Jurkat, Clone E6-1 (cell line): Measurements from ENCODE around the gene FLNB.

ENCODE experiments used
- DNase-seq: peaks from one replicate; pipeline ENCODE4 v3.0.0-alpha.2; 2011; ENCODE audit warnings: low read depth, low spot score
- H3K4me3 ChIP-seq: 2 replicates; pipeline ENCODE4 v1.5.1; 2011; ENCODE audit warnings: mild to moderate bottlenecking, low read length, control low read depth, moderate library complexity

The FLNB gene

DNA sequence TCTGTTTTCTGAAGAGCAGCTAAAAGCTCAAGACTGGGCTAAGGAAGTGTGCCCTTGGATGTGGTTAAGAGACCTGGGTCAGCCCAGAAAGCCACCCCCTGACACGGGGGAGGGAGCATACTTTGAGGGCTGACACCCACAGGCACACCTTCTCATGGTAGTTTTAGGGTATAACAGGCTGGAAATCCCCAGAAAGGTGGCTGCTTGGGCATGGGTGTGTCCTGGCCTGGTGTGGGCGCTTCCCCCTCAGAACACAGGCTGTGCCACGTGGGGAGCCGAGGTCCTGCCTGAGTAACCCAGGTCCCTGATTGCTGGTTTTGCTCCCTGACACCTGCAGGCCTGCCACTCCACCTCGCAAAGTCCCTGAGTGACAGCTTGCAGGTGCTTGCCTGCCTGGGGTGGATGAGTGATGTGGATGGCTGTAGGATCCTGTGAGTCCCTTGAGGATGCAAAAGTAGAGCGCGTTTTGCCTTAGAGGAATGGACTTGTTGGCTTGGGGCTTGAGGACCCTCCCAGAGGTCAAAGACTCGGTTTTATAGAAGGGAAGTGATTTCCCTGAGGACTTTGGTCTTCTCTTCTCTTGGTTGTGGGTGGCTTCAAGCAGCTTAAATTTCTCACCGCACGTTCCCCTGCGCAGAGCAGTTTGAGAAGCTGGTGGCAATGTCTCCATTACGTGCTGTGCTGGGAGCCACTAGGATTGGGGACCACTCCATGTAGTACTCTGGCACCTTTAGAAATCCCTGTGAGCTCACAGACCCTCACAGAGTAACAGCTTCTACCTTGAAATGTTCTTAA is 108.1 kb downstream of the FLNB start:
- no peak overlapping the region for H3K4me3 ChIP-seq
- peak; percentile 81 for DNase-seq

DNA sequence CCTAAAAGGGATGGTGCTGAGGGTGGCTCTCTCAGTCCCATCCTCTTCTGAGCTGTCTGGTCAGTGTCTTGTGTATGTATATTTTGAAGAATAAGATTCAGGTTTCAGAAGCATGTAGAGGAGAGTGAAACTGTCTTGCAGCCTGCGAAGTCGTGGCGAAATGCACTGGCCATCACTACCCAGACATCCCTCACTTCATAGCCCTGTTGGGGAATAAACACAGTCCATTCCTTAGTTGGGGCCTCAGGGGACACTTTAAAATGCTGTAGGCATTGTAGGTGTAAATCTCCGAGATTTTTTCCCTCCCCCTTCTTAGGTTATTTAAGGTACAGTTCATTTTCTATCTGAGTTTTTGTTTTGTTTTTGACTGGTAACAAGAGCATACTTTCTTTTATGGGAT is 108.8 kb downstream of the FLNB start:
- H3K4me3 ChIP-seq, result no peak overlapping the region

DNA sequence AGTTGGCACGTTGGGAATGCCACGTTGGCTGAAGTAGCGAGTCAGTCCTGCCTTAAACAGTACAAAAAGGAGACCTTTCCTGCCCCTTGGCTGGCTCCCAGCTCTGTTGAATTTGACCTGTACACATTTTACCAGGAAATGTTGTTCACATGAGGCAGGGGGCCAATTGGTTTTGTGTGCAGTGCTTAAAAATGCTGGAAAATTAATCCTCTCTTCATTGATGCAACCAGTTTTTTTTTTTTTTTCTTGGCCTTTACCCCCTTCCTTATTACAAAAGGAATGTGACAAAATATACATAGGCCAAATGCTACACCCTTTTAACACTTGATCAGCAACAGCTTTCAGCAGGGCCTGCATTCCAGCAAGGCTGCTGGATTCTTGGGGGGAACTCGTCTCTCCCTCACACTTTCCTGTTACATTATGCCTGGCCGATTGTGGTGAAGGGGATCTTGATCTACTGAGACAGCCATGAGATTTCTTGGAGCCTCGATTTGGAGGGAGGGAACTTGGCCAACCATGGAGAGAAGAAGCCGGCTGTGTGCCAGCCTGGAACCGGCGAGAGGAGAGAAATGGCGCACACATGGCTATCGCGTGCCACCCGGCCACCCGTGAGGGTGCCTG is 109.4 kb downstream of the FLNB start:
- DNase-seq, result no peak
- H3K4me3 ChIP-seq, result no peak overlapping the region

More for the DNA sequence above, 108.8 kb downstream of the FLNB start:
- DNase-seq, result no peak

DNA sequence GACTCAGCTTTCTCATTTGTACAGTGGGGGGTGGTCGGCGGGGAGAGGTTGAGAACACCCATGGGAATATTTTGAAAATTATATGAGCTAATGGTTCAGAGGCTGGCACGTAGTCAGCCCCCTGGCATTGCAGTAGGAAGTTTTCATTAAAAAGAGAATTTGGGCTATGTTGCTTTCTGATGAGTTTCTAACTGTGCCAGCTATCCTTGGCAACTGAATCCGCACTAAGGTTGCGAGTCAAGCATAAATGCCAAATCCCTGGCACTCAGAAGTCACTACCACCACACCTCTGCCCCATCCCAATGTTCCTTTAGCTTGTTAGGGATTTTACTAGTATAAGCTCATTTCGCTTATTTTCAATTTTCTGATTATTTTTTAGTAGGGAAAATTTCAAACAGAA is 111.0 kb downstream of the FLNB start:
- DNase-seq, result no peak

DNA sequence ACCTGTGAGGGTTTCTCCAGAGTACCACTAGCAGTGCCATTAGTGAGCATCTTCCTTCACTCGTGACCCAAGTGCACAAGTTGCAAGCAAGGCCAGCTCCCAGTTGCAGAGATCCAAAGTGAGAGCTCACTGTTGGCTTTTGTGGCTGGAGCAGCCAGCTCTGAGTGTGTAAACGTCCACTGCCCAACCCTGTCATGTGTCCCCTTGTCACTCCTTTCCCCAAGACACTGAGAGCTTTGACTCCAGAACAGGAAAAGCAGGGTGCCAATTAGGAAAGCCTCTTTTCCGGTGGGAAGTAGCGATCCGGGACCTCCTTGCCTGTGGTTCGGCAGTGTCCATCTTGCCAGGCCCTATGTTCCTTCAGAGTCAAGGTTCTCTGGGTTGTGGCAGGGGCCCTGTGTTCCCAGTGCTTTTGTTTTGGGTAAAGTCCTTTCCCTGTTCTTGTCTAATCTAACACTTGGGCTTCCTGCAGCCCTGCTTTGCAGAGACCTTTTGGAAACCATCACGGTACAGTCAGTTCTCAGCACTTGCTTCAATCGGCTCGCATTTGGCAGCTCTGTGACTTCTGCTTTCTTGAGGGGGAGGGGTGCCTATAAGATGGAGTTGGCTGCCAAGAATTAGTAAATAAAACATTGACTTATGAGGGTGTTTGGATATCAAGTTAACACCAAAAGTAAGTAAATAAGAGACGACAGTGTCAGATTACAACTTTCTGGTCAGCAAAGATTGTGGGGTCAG is 112.0 kb downstream of the FLNB start:
- DNase-seq, result no peak
- H3K4me3 ChIP-seq, result no peak overlapping the region

More for the DNA sequence above, 111.0 kb downstream of the FLNB start:
- H3K4me3 ChIP-seq, result no peak overlapping the region

DNA sequence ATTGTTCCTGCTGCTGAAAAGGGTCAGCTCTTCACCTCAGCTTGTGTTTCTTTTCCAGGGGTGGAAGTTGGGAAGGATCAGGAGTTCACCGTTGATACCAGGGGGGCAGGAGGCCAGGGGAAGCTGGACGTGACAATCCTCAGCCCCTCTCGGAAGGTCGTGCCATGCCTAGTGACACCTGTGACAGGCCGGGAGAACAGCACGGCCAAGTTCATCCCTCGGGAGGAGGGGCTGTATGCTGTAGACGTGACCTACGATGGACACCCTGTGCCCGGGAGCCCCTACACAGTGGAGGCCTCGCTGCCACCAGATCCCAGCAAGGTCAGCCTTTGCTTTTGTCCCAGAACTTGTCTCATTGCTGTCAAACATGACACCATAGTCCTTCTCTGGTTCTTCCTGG is 113.0 kb downstream of the FLNB start:
- DNase-seq, result no peak
- no peak overlapping the region for H3K4me3 ChIP-seq

DNA sequence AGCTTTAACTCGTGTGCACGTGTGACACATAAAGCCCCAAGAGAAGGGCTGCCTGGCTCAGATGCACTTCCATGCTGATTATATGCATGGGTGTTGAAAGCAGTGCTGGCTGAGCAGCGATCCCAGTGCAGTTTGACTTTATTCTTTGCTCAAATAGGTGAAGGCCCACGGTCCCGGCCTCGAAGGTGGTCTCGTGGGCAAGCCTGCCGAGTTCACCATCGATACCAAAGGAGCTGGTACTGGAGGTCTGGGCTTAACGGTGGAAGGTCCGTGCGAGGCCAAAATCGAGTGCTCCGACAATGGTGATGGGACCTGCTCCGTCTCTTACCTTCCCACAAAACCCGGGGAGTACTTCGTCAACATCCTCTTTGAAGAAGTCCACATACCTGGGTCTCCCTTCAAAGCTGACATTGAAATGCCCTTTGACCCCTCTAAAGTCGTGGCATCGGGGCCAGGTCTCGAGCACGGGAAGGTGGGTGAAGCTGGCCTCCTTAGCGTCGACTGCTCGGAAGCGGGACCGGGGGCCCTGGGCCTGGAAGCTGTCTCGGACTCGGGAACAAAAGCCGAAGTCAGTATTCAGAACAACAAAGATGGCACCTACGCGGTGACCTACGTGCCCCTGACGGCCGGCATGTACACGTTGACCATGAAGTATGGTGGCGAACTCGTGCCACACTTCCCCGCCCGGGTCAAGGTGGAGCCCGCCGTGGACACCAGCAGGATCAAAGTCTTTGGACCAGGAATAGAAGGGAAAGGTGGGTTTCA is 114.9 kb downstream of the FLNB start:
- no peak for DNase-seq
- no peak overlapping the region for H3K4me3 ChIP-seq

DNA sequence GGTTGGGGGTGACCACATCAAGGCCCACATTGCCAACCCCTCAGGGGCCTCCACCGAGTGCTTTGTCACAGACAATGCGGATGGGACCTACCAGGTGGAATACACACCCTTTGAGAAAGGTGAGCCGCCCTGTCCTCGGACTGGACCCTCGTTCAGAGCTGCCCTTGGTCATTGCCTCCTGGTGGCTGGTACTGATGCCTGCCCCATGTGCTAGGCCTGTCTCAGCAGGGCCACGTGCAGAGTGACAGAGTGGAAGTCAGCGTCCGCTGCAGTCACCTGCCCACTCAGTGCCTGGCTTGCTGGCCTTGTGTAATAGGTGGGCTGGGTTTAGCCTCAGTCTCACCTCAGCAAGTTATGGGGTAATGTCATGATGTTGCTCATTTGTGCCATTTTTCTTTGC is 116.2 kb downstream of the FLNB start:
- no peak for DNase-seq
- H3K4me3 ChIP-seq, result no peak overlapping the region

DNA sequence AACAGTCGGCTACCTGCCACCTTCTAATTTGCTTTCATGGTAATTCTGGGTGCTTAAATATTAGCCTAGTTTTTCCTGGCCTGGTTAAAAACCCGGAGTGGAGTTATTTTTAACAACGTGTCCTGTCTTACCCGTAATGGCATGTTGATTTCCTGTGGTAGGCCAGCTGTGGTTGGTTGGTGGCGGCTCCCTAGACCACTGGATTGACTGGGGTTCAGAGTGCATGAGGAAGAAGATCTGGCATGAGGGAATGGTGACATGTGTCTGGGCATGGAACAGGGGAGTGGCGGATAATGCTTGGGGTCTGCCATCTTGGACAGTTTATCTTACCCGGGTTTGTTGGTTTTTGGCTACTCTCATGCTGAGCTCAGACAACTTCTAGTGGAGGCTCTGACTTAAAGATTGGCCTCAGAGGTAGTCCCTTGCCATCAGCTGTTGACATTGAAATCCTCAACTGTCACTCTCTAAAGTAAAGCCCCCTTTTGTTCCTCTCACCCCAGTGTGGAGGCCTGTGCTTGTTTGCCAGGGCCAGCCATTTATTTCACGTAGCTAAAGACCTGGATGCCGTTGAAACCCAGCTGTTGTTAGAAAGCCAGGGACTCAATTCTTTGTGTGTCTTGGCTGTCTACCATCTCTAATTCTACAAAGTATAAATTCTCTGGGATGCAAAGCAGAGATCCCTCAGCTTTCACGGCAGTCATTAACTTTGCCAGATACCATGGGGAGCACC is 121.0 kb downstream of the FLNB start:
- no peak overlapping the region for H3K4me3 ChIP-seq
- DNase-seq, result peak; percentile 29

DNA sequence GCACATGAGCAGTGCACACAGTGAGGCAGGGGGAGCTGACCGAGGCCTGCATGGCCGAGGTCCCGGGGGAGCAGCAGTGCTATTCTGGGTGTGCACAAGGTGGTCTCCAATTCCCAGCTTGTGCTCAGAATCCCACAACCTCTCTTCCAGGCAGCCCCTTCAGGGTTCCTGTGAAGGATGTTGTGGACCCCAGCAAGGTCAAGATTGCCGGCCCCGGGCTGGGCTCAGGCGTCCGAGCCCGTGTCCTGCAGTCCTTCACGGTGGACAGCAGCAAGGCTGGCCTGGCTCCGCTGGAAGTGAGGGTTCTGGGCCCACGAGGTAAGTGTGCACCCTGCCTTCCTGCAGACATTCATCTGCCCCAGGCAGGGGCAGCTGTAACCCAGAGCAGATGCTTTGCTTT is 122.4 kb downstream of the FLNB start:
- H3K4me3 ChIP-seq, result no peak overlapping the region

DNA sequence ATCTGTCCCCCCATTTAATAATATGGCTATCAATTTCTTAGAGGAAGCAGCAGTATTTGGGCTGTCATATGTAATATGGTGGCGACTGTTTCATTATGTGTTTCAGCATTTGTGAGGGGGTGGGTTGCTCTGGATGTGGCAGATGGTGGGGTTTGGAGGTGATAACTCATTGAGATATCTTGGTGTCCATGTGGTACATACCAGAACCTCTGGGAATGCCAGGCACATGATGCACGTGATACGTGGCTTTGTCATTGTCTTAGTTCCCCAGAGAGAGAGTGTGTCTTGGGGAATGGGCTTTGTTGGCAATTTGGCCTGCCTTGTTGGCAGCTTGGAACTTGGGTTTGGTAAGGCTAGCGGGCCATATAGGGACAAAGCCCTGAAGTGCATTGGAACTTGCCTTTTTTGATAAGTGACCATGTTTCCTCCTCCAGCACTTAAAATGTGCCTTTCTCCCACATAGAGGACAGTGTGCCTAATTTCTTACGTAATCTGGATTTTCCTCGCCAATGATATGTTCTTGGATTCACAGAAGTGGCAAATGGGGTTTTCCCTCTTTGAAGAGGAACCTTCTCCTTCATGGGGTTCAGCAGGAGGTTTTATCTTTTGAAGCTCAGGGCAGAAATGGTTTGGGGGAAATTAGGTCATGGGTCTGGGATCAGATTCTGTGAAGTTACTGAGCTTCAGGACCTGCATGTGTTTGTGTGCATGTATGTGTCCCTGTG is 123.0 kb downstream of the FLNB start:
- no peak overlapping the region for H3K4me3 ChIP-seq
- DNase-seq, result no peak

More for the DNA sequence above, 122.4 kb downstream of the FLNB start:
- DNase-seq, result no peak

DNA sequence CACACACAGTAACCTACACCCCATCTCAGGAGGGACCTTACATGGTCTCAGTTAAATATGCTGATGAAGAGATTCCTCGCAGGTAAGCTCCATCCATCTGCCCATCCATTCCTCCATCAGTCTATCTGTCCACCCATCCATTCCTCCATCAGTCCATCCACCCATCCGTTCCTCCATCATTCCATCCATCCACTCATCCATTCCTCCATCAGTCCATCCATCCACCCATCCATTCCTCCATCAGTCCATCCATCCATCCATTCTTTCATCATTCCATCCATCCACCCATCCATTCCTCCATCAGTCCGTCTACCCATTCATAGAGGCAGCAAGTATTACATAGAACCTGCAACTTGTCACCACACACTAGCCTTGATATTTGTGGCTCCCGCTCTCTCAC is 124.6 kb downstream of the FLNB start:
- no peak overlapping the region for H3K4me3 ChIP-seq
- no peak for DNase-seq

DNA sequence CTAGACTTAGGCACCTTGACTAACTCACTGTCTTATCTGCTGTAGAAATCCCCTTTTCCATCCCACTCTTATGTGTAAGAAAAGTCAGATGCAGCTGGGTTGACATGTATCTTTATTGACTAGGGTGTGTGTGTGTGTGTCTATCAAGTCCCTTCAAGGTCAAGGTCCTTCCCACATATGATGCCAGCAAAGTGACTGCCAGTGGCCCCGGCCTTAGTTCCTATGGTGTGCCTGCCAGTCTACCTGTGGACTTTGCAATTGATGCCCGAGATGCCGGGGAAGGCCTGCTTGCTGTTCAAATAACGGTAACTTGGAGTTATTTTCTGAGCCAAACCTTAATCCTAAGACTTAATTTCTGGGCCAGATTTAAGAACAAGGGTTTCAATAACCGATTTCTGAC is 126.2 kb downstream of the FLNB start:
- H3K4me3 ChIP-seq, result no peak overlapping the region
- no peak for DNase-seq

DNA sequence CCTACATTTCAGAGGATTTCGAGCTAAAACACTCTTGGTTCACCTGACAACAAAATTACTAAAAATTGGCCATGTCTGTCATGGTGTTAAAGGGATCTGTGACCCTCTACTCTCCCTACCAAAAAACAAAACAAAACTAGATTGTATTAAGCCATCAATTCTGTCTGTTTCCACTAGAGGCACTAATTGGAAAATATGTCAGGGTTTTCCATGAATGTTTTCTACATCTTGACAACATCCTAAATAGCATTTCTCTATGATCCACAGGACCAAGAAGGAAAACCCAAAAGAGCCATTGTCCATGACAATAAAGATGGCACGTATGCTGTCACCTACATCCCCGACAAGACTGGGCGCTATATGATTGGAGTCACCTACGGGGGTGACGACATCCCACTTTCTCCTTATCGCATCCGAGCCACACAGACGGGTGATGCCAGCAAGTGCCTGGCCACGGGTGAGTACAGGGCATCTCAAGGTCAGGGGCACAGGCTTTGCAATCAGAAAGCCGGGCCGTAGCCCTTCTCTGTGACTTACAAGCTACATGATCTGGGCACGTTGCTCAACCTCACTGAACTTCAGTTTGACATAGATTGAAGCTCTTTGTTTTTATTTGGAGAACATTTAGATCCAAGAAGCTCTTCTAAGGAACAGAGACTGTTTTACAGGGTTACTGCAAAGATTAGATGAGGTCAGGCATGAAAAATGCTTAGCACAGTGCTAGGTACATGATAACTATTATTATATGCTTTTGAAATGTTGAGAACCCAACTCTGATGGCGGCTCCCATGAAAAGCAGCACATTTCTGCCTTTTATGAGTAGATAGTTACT is 127.7 kb downstream of the FLNB start:
- DNase-seq, result no peak

DNA sequence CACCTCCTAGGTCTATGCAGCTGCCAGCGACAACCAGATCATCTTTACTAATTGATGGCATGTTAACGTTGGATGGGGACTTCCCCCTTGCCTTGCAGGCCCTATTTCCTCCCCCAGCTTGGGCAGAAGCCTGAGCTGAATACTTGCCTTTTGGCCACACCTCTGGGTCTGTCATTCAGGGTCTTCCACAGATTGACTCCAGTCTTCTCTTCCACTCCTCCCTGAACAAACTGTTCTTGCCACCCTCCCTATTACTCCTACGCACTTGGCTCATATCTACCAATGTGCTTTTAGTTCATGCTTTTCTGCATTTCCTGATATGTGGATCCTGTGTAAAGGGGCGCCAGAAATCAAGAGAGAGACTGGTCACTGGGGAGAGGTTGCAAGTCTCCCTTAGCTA is 129.1 kb downstream of the FLNB start:
- DNase-seq, result no peak
- H3K4me3 ChIP-seq, result no peak overlapping the region

More for the DNA sequence above, 127.7 kb downstream of the FLNB start:
- no peak overlapping the region for H3K4me3 ChIP-seq

DNA sequence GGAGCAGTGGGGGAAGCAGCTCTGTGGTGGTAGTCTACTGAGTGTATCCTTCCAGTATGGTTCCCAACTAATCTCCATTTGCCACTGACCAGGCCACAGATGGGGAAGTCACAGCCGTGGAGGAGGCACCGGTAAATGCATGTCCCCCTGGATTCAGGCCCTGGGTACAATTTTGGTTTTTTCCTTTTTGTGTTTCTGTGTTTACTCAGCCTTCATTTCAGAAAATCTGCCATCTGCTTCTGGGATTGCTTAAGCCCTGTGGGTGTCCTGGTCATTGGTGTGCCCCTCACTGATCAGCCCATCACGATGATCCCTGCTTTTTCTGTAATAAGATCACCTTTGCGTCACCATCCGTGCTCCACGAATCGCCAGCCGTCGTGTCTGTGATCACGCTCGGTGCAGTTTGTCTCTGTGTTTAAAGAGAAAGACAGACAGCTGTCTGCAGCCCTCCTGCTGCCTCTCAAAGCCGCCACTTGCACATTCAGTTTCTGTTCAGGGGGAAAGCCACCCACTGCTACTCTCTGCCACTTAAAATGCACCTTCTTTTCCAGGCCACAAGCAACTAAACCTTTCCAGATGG is 133.6 kb downstream of the FLNB start:
- no peak for DNase-seq
- H3K4me3 ChIP-seq, result no peak overlapping the region

DNA sequence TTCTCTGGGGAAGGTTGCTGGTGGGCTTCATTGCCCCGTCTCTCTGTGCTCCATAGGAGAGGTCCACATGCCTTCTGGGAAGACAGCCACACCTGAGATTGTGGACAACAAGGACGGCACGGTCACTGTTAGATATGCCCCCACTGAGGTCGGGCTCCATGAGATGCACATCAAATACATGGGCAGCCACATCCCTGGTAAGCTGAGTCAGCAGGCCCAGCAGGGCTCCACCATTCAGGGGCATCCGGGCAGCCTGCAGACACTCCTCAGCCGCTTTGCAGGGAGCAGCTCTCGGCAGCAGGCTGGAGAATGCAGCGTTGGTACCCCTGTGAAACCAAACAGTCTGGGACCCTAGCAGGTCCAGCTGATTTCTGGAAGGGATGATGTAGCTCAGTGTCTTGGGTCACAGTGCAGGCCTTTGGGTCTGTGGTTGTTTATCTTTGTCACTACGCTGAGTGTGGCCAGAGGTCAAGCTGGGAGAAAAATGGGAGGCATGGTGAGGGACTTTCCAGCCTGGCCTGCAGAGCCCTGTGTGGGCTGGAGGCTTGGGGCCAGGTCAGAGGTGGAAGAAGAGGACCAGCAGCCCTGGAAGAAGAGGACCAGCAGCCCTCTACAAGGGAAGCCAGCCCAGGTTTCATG is 135.3 kb downstream of the FLNB start:
- no peak for DNase-seq
- H3K4me3 ChIP-seq, result no peak overlapping the region
